EH (cell line): ENCODE measurements around the gene PHF20.
A peak's percentile ranks its signal among the peaks of the same experiment; 100 is the strongest.
"Not testable (repeated sequence)": the region's sequence is repeated elsewhere in the genome, so short reads cannot be mapped to it uniquely, and the experiment has no call there.

Experiments used
- DNase-seq: peaks from one replicate; pipeline ENCODE4 v3.0.0-alpha.2; 2015; ENCODE audit warnings: low read depth

PHF20 gene

DNA sequence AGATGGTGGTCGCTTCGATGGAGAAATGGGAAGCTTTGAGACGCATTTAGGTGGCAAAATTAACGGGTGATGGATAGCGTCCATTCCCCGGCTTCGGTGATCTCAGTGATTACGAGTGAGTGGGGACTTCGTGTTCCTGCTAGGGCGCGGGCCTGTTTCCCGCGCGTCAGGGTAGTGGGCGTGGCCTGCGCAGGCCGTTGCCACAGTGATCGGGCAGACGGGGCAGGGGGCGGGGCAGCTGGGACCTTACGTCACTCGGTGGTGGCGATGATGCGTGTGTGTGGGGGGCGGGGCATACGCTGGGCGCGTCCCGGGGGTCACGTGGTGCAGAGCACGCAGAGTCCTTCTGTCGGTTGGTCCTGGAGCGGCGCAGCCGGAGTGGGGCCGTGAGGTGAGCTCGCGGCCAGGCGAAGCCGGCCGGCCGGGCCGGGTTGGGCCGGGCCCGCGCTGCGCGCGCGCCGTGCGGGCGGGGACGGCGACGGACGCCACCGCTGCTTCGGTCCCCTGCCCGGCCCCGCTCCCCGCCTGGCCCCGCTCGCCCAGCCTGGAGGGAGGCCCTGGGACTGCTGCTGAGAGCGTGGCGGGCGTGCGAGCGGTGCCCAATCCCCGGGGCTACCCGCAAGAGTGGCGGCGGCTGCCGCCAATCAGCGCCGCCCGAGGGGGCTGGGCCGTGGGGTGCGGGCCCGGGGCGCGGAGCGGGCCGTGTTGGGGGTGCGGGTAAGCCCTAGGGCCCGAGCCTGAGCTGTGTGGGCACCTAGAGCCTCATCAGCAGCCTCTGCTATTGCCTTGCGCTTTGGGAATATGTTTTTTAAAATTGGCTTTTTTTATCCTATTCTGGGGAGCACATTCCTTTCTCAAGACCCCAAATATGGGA lies at the start of gene PHF20:
PHF20 (plus strand) TSS at position 327 of the 874 bp plus-strand sequence. CDS start 29,508 bp downstream, outside the sequence.
- peak; percentile 96 for DNase-seq

DNA sequence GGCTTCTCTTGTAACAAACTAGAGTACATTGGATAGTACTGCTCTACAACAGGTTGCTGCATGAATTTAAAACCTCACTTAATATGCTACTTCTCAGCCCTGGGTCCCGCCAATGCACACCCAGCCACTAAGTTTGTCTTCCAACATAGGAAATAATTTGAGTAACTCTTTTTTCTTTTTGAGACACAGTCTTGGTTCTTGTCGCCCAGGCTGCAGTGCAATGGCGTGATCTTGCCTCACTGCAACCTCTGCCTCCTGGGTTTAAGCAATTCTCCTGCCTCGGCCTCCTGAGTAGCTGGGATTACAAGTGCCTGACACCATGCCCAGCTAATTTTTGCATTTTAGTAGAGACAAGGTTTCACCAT lies 48.6 kb upstream of the PHF20 start:
- not testable (repeated sequence) for DNase-seq

DNA sequence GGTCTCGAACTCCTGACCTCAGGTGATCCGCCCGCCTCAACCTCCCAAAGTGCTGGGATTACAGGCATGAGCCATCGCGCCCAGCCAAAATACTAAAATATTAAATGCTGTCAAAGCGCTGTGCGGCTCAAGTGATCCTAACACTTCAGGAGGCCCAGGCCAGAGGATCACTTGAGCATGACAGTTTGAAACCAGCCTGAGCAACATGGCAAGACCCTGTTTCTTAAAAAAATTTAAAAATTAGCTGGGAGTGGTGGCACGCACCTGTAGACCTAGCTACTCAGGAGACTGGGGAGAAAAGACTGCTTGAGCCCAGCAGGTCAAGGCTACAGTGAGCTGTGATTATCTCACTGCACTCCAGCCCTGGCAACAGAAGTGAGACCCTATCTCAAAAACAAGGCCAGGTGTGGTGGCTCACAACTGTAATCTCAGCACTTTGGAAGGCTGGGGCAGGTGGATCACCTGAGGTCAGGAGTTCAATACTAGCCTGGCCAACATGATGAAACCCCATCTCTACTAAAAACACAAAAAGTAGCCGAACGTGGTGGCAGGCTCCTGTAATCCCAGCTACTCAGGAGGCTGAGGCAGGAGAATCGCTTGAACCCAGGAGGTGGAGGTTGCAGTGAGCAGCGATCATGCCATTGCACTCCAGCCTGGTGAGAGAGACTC lies 48.0 kb upstream of the PHF20 start:
- DNase-seq, result not testable (repeated sequence)

DNA sequence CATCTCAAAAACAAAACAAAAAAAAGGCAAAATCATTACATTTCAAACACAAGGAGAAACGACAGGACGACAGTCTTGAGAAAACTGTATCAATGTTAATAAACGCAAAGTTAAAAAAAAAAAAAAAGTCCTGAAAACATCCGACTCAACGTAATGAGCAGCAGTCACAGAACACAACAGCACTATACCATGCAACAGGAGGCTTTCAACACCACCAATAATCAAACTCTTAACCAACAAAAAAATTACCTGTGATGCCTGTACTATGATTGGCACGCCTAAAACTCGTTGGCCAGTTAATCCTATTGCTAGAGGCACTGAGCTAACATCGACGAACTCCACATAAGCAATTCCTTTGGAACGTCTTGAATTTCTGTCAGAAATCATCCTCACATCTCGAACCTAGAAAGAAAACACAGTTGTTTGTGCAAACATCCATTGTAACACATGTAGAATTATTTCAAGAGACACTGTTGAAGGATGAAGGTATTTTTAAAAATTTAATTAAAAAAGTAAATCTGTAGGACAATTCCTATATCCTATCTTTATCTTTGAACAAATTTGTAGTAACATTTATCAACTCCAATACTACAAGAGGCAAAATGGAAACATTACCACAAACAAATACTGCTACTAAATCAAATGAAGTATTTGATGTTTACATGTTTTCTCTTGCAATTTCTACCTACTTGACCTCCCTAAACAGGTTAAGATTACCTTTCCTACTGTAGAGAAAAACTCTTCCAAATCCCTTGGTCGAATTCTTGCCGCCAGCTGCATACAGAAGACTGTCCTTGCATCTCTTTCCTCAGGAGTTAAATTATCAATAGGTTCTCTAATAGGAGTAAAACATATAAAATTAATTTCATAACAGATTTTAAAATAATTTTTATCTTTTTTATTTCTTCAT lies 47.2 kb upstream of the PHF20 start:
- no peak for DNase-seq

DNA sequence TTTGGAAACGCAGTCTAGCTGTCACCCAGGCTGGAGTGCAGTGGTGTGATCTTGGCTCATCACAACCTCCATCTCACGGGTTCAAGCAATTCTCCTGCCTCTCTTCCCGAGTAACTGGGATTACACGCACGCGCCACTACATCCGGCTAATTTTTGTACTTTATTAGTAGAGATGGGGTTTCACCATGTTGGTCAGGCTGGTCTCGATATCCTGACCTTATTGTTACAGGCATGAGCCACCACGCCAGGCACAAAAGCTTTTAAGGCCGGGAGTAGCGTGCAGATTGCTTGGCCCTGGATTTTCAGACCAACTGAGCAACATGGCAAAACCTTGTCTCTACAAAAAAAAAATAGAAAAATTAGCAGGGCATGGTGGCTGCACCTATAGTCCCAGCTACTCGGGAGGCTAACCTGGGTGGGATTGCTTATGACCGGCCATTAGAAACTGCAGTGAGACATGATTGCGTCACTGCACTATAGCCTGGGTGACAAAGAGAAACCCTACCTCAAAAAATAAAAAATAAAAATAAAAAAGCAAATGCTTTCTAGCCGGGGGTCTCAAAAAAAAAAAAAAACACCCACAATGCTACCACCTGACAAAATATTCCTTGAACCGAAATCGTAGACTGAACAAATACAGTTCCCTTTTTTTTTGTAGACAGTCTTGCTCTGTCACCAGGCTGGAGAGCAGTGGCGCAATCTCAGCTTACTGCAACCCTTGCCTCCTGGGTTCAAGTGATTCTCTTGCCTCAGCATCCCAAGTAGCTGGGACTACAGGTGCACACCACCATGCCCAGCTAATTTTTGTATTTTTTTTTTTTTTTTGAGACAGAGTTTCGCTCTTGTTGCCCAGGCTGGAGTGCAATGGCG lies 44.7 kb upstream of the PHF20 start:
- no peak for DNase-seq

DNA sequence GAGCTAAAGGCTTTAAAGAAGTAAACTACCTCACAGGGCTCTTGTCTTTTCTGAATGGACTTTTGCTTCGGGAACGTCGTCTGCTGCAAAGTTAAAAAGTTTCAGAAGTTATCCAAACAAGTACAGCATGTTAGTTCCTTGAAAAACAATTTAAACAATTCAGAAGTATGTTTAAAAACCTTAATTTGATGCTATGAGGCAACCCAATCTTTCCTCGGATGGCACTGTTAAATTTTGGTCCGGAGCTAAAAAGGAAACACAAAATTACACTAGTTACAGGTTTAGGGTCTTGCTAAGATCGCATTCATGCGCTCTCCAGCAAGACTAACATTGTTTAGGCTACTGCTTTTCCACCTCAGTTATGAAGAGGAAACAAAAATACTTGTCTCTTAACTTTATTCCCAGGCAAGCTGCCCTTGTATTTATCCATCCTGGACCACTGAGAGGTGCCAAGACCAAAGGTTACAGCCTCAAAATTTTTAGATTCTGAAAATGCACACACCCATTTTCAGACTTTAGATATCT lies 42.5 kb upstream of the PHF20 start:
- no peak for DNase-seq

DNA sequence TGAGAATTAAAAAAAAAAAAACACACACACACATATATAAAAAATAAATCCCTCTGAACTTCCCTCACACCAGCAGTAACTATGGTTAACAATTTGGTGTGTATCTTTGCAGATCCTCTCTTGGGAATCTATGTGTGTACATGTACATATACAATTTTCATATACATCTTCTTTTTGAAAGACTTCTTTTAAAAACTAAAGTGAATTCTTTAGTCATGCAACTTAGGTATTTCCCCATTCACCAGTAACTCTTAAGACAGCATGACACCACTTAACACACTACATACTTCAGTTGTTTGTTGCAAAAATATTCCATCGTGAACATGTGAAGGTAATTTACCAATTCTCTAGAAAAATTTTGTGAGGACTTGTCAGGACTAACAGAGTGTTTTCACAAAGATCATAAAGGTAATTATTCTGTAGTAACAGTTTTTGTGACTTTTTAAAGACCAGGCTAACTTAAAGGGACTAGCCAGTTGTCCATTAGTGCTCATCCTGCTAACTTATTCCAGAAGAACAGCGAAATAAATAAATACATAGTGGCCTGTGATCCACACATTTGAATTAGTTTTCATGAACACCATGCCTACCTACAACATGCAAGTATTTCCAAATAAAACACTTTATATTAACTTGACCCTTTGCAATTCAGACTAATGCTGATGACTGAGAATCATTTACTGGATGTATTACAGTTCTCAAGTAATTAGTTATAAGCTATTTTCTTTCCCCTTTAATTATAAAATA lies 41.8 kb upstream of the PHF20 start:
- no peak for DNase-seq

DNA sequence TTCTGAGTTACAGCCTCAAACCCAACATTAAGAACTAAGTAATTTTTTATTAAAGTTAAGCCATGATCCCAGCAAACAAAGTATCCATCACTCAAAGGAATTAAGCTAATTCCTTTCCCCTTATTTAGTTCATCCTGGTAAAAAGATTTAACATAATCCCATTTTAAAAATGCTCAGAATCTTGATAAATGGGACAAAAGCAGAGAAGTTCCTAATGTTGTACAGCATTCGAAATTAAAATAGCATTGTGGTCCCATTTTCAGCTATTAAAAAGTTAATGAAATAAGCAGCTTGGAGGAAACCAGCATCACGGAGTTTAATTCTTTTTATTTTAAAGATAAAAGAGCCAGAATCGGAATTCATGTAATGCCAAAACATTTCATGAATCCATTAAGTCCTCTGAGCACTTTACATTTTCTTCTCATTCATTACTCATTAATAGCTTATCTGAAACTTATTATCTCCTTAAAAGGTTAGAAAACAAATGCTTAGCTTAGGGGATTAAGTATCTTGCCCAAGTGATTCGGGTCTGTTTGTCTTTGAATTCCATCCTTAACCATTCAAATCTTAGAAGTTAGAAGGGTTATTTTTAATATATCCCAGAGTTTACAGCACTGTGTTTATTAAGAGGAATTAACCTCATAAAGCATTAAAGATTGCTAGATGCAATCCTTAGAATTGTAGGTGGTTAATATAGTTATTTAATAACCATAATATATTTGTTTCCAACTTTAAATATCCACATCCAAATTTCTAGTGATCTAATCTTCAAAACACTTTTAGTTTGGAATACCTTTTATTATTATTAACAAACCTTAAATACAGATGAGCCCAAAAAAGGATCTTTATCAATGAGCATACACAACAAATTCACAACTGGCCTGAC lies 41.0 kb upstream of the PHF20 start:
- peak; percentile 41 for DNase-seq

DNA sequence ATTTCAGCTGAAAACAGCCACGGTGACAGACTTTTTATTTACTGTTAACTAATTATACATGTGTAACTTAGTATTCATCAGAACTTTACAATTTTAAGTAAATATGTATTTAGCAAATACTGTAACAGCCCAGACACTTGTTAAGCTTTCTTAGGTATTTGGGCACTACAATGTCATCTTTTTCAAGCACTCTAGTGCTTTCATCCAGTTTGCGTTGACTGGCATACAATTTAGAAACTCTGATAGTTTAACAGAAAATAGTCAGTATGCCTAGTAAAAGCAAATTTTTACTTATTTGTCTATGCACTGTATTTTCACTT lies 40.4 kb upstream of the PHF20 start:
- no peak for DNase-seq

DNA sequence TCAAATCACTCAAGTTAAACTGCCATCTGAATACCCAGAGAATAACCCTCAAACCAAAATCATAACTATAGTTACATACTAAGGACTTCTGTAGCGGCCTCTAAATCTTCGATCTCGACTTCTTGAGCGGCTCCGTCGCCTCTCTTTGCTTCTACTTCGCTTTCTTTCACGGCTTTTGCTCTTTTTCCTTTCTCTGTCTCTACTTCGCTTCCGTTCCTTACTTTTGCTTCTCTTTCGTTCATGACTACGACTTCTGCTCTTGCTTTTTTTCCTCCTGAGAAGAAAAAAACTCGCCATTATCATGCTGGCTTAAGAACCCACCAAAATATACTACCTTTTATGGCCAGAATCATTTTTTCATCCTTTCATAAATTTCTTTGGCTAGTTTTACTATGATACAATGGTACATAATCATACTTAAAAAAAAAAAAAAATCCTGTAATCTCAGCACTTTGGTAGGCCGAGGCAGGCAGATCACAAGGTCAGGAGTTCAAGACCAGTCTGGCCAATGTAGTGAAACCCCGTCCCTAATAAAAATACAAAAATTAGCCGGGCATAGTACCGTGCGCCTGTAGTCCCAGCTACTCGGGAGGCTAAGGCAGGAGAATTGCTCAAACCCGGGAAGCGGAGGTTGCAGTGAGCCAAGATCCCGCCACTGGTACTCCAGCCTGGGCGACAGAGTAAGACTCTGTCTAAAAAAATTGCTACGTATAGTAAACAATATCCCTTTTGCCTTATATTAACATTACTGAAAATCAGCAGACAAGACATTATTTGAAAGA lies 39.8 kb upstream of the PHF20 start:
- DNase-seq, result no peak

DNA sequence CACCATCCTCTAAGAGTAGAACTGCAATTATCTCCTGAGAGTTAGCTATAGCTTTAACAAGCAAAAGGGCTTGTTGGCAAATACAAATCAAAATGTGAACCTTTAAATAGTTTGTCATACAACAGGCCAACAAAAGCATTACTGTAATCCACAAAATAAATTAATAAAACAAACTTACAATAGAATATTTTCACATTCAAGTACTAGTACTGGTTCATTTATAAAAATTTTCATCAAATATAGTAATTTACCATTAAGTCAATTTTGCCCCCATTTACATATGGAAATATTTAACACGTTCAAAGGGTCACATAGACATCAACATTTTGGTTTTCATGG lies 39.2 kb upstream of the PHF20 start:
- no peak for DNase-seq

DNA sequence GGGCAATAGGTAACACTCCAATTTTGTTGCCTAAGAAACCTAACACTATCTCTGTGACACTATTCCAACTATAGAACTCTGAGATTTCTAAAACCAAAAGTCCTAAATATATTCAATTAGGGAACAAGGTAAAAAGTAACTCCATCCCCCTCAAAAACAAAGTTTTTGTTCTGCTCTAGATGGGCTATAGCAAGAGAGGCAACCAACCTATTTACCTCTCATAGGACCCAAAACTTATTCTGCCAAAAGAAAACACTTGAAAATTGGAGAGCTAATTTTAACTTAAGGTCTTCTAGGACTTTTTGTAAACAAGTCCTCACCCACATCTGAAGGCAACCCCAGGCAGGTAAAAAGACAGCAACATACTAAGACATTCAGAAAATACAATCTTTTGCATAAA lies 37.4 kb upstream of the PHF20 start:
- no peak for DNase-seq

DNA sequence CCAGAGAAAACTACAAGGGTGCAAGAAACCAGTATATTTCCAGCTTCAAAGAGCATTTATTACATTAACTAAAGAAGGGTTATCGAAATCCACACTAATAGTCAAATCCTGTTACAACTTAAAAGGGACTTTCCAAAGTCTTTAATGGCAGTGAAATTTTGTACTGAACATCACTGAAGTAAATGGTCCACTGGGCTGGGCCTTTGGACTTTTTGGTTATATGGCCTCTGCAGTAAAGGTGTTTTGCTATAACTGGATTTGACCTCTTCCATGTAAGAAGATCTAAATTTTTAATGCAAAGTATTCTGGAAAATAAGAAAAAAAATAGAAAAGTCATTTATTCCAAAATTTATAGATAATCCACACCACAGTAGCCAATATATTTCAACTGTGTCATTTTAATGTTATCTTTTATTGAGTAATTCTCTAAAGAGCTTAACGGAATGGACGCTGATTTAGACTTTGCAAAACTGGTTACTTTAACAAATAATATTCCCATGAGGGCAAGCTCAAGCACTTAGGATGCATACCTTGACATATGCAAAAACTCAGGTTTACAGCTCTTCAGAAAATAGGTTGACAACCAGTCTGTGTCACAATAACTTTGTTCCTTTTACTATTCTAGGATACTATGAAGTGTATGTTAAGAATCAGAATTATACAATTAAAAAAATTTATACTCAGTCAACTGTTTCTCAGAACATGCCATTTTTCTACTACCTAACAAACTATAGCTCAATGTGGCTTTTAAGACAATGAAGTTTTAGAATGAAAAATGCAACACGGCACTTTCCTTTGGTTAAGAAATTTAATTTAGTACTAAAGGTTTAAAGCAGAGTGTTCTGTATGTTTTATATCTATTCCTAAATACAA lies 36.8 kb upstream of the PHF20 start:
- DNase-seq, result no peak

DNA sequence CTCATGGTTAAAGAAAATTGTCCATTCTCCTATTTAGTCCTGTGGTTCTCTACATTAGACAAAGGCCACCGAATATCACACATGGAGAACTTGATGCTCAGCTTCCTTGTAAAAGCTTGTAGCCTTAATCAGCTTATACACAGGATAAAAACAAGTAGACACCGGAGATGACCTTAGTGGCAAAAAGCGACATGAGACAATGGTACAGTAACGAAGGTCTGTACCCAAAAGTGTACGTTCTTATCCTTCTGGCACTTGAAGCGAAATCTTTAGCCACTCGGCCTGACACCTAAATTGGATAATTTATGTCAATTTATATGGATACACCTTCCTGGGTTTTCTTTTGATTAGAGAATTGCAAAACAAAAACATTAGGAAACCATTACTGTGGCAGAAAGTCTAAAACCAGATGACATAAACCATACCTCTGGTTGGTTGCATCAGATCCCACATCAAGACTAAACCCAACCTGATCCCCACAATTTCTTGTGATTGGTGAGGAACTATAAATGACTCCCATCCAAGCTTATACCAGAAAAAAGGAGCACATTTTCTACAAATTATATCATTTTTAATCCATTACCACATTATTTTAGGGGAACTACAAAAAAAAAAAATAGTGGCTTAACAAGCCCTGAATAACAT lies 35.9 kb upstream of the PHF20 start:
- DNase-seq, result no peak

DNA sequence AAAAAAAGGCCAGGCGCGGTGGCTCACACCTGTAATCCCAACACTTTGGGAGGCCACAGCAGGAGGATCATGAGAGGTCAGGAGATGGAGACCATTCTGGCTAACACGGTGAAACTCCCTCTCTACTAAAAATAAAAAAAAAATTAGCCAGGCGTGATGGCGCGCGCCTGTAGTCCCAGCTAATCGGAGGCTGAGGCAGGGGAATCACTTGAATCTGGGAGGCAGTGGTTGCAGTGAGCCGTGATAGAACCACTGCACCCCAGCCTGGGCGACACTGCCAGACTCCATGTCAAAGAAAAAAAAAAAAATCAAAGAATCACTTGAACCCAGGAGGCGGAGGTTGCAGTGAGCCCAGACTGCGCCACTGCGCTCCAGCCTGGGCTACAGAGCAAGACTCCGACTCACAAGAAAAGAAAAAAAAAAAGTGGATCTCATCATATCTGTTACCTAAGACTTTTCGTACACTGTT lies 33.9 kb upstream of the PHF20 start:
- DNase-seq, result no peak

DNA sequence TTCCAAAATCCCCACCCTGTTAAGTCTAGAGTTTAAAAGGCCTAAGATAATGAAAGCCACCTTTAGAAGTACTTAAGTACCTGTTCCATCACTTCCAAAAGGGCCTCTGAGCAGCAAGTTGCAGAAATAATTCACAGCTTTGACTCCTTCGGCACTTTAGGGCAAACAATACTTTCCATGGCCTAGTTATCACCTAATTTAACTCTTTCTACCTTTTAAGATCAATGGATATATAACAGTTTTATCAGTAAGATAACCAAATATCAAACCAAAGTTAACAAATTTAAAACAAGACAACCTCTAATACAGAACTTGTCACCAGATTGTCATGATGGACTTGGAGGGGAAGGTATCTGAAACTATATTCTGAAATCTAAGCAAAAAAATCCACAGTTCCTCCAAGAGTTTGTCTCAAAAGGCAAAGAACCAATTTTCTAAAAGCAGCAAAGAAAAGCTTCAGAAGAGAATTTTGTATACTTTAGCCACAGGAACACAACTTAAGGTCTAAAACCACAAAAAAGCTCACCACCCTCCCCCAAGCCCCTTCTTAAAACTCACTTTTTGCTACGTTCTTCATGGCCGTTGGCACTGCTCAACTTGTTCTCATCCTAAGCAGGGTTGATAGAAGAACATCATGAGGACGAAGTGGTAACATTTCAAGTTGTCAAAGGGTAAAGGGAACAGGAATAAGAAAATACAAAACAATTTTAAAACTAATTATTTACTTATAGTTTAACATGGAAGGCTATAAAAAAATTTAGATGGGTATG lies 33.2 kb upstream of the PHF20 start:
- DNase-seq, result no peak
